A204.1 (cell line): ENCODE measurements around the gene IL2RG.
A peak's percentile ranks its signal among the peaks of the same experiment; 100 is the strongest.

Experiments used
- FAIRE-seq: peaks from 2 replicates; lab custom pipeline; 2012; peaks lifted over from hg19 to GRCh38; lab: Jason Lieb, UNC

The IL2RG gene

DNA sequence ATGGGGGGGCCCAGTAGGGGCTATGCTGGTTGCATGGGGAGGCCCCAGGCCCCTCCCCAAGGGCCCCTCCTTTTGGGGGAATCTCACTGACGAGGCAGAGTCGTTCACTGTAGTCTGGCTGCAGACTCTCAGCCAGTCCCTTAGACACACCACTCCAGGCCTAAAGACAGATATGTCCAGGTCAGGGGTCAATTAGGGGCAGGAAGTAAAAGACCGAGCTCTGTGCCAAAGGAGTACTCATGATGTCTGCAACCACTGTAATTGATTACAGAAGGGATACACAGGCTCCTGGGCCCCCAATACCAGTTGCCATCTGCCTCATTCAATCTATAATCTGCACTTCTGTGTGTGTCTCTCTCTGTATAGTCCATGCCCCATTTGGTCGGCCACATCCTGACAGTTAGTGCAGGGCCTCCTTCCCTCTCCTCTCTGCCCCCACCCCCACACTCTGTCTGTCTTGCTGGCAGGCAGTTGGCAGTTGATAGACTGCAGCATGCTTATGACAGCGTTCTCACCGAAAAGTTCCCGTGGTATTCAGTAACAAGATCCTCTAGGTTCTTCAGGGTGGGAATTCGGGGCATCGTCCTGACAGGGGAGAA is 3.5 kb downstream of the IL2RG start:
- FAIRE-seq = no peak

DNA sequence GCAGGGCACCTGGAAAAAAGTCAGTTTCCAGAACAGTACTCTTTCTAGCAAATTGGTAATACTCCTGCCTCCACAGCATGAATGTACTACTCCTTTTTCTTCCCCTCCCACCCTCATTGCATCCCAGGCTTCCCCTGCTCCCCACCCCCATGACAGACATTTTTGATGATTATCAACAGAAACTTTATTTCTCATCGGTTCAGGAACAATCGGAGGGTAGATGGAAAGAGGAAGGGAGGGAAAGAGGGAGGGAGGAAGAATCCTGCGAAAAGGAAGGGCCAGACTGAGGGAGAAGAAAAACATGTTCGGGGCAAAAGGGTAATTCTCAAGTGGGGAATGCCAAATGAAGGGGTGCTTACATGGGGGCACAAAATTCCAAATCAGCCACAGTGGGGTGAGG is 4.1 kb downstream of the IL2RG start:
- FAIRE-seq = no peak

DNA sequence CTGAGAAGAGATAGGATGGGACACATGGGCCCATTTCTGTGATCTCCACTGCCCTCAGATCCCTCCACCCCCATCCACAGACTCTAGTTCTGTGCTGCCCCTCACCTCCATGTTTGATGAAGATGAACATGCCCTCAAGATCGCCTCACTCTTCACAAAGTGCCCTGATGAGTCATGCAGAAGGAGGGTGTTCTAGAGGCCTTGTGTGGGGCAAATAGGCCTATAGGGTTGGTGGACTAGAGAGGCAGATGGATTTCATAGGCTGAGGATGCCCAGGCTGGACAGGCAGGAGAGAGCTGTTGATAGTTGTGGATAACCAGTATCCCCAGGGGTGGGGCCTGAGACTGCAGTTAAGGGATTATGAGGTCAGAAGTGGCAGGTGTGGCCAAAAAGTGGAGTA is 5.0 kb downstream of the IL2RG start, which contains the start of gene CXorf65:
CXorf65 (minus strand) TSS at position 314 of the 400 bp plus-strand sequence; CDS start at position 130, 184 bp downstream.
- no peak for FAIRE-seq

DNA sequence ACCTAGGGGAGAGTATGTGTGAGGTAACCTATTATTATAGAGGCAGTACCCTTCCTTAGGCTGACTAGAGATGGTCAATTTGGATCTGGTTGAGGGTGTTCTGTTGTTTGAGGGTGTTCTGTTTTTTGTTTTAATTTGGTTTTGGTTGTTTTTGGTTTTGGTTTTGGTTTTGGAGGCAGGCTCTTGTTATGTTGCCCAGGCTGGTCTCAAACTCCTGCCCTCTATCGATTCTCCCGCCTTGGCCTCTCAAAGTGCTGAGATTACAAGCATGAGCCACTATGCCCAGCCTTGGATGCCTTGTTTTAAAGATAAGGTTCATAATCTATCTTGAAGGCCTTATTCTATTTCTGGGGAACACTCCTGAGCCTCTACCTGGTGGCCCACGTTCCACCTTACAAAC is 5.7 kb downstream of the IL2RG start:
- FAIRE-seq = no peak

DNA sequence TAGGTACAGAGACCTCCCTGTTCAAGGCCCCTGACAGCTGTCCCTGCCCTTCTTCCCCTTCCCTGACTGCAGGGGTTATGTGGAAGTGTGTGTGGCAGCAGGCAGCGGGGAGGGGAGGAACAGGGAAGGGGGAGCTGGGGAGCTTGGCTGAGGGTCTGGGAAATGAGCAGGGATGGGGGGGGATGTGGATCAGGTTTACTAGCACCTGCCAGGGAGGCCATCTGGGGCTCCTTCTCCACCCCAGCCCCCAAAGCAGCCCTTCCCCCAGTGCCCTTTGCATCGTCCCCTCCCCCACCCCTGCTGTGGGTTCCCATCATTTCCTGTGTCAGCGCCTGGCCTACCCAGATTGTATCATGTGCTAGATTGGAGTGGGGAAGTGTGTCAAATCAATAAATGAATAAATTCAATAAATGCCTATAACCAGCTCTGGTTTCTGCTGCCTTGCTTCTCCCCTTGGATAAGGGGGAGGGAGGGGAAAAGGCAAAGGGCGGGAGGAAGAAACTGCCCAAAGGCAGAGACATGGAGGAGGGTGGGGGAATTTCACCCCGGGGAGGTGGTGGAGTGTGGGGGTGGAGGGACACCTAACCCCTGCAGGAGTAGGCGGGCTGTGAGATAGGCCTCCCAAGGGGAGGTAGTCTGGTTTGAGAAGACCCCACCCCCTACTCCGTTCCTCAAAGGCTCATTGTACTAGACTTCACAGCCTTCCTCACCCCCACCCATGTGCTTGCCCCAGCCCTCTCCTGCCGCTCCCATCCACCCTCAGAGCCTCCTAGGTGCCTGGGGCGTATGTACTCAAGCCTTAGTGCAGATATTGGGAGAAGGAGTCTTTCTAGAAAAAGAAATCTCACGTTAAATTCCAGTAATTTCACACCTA is 8.0 kb downstream of the IL2RG start:
- no peak for FAIRE-seq

DNA sequence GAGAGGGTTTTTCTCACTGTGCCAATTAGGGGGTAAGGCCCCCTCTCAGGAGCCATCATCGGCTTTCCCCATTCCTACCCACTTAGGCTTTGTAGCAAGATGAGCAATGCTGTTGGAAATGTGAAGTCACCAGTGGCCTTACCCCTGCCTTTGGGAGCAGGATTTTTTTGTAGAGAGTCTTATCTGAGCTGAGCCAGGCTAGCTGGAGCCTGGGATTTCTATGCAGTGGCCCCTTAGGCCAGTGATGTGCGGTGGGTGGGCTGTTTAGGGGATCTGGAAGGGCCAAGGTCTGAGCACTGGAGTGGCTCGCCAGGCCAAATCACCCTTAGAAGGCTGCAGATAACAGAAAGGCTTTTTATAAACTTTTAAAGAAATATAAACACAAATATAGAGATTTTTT is 9.1 kb downstream of the IL2RG start:
- no peak for FAIRE-seq

DNA sequence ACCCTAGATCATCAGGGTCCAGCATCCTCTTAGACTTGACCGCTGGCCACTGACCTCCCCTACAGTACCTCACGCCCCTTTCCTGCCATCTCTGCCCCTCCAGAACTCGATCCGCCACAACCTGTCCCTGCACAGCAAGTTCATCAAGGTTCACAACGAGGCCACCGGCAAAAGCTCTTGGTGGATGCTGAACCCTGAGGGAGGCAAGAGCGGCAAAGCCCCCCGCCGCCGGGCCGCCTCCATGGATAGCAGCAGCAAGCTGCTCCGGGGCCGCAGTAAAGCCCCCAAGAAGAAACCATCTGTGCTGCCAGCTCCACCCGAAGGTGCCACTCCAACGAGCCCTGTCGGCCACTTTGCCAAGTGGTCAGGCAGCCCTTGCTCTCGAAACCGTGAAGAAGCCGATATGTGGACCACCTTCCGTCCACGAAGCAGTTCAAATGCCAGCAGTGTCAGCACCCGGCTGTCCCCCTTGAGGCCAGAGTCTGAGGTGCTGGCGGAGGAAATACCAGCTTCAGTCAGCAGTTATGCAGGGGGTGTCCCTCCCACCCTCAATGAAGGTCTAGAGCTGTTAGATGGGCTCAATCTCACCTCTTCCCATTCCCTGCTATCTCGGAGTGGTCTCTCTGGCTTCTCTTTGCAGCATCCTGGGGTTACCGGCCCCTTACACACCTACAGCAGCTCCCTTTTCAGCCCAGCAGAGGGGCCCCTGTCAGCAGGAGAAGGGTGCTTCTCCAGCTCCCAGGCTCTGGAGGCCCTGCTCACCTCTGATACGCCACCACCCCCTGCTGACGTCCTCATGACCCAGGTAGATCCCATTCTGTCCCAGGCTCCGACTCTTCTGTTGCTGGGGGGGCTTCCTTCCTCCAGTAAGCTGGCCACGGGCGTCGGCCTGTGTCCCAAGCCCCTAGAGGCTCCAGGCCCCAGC is 10.5 kb downstream of the IL2RG start:
- FAIRE-seq = no peak

DNA sequence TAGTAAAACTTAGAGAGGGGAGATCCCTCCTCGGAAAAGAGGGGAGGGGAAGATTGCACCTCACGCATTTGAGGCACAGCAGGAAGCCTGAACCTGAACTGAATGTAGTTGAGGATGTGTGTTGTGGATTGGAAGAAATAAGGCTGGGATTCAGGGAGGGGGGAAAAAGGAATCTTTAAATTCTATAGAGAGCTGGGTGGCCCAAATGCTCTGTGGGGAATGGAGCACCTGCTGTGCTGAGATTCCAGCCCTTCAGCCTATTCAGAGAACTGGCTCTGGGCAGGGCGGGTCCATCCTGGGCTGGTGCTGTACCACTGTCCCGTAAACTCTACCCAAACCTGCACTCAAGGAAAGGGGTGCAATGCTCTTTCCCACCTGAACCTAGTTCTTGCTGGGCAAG is 11.6 kb downstream of the IL2RG start:
- FAIRE-seq = no peak

DNA sequence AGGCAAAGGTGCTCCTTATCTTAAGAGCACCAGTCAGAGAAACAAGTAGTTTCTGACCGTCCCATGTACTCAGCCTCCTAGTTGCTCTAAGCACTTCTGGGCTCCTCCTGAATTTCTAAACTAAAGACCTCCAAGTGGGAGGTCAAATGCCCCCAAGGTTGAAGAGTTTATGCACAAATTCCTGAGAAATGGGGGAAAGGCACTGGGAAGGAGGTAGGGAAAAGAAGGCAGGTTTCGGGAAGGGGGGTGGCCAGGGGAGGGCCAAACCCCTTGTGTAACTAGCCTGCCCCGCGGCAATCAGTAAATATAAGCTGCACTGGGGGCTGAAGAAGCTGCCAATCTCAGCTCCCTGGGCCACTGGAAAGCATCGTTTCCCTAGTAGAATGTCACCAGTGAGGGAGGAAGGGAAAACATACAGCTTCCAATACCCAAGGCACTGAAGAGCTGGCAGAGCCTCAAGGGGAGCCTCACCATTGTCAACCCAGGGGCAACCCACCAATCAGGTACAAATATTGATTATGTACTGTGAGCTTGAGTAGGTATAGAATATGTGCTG is 12.3 kb downstream of the IL2RG start:
- FAIRE-seq = no peak

DNA sequence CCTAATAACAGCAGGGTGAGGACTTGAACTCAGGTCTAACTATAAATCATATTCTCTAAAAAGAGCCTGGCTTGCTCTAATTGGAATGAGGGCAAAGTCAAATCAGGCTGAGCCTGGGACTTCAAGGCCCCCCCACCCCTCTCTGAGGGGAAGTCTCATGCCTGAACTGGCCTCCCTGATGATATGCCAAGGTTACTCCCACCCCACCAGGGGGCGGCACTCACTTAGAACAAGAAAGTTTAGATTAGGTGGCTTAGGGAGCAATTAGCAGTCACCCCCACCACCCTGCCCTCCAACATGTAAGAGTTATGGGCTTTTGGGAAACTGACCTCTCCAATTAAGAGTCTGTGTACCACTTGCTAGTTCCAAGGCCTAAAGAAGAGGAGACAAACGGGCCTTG is 13.1 kb downstream of the IL2RG start:
- no peak for FAIRE-seq

DNA sequence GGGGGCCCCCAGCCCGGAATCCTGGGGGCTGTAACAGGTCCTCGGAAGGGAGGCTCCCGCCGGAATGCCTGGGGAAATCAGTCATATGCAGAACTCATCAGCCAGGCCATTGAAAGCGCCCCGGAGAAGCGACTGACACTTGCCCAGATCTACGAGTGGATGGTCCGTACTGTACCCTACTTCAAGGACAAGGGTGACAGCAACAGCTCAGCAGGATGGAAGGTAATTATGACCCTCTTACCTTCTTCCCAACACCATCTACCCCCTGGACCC is 14.7 kb downstream of the IL2RG start:
- FAIRE-seq = no peak

DNA sequence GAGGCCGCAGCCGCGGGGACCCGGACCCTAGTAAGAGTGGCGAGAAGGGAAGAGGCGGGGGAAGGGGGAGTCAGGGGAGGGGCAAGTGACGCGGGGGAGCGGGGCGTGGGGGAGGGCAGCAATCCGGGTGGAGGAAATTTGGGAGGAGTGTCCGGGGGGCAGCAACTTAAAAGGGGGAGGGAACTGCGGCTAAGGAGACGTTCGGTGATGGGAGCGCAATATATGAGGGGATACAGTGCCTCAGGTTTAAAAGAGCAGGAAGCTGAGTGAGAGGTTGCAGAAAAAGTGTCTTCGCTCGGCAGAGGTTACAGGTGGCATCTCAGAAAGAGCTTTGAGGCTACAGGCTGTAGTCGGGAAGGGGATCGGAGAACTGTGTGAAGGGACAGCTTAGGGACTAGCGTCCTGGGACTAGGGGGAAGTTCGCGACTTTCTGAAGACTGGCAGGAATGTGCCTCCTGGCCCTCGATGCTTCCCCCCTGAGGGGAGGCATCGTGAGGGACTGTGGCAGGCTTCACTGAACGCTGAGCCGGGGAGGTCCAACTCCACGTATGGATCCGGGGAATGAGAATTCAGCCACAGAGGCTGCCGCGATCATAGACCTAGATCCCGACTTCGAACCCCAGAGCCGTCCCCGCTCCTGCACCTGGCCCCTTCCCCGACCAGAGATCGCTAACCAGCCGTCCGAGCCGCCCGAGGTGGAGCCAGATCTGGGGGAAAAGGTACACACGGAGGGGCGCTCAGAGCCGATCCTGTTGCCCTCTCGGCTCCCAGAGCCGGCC is 15.2 kb downstream of the IL2RG start:
- FAIRE-seq = no peak

DNA sequence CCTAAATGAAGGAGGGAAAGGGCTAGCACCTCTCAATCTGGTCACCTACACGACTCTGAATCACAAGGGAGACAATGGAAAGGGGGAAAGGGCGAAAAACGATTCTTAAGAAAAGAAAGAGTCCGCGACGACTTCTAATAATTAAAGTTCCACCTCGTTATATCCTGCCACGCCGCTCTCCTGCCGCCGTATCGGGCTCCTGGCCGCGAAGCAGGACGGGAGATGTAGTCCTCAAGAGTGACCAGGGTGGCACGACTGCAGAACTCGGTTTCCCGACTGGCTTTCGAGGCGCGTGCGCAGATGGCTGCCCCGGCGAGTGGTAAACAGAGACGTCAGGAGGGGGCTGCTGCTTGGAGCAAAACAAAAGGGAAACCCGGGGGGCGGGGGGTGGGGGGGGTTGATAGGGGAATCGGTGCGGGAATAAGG is 15.8 kb downstream of the IL2RG start, which contains the start of gene FOXO4:
FOXO4 (plus strand) TSS at position 297 of the 426 bp plus-strand sequence. CDS start 678 bp downstream, outside the sequence.
- peak; percentile 74 for FAIRE-seq

DNA sequence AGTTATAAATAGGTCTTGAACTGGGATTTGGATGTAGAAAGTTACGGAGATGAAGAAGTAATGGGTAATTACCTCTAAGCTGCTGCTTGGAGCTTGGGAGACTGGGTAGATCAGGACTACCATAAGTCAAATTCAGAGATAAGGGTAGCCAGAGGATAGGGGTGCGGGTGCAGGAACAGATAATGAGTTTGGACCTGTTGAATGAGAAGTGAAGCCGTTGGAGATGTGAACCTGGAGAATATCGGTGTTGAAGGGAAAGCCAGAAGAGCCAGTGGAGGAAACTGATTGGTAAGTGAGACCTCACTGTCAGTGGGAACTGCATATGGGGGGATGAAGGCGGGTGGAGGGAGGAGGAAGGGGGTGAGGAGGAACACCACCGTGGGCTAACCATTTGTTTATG is 16.3 kb downstream of the IL2RG start:
- FAIRE-seq = no peak

DNA sequence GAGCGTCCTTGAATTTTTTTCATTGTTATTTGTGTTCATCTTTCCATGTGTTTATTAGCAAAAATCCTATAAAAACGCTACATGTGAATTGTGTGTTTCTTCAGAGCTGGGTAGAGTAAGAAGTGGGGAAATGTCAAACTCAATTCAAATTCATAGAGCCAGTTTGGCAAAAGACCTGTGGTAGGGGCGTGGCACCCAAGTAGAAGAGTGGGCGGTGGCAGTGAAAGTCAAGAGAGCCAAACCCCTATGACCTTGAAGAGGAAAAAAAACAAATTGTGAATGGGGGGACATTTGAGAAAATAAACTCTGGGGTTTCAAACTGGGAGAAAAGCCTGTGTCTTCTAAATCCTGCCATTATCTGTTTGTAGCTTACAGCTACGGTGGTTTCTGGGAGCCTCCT is 20.1 kb downstream of the IL2RG start:
- no peak for FAIRE-seq

DNA sequence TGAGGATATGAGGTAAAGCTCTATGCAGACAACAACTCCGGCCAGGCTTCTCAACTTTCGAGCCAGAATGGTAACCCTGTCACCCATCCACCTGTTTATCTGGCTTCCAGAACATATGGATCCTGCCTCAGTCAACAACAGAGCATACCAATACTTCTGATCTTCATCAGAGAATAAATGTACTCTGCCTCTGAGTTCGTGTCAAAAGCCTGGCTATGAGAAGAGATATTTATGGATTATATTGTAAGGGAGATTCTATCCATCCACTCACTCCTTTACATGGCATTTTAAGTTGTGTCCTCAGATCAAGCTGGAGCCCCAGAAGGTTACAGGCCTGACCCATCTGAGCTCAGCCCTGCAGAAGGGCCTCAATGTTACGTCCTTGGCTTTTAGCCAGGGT is 25.5 kb downstream of the IL2RG start:
- no peak for FAIRE-seq

DNA sequence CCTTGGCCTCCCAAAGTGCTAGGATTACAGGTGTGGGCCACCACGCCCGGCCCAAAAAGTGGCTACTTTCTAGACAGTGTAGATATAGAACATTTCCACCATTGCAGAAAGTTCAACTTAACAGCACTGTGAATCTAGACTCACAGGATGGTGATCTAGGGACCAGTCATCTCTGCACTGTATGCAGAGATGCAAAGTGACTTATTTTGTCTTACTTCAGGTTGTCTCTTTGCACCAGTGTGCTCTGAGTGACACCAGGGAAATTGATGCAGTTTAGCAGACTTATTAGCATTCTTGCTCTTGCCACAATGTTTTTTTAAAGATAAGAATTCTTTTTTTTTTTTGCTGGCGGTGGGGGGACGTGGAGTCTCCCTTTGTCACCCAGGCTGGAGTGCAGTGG is 28.6 kb downstream of the IL2RG start:
- no peak for FAIRE-seq

DNA sequence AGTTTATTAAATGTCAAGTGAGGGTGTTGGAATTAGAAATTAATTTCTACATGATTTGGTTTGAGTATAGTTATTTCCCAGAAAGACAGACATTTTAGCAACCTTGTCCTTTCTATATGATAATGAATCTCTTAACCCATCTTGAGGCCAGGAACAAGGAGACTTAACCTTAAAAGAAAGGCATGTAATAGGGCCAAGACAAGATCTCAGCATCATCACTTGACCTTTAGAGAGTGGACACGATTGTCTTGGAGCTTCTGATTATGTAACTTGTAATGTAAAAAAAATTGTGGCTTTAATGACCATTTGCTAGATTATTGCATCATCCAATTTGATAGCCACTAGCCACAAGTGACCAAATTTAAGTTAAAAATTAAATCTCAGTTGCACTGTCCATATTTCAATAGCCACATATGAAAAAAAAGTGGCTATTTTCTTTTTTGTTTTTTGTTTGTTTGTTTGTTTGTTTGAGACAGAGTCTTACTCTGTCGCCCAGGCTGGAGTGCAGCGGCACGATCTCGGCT is 29.2 kb downstream of the IL2RG start:
- no peak for FAIRE-seq

DNA sequence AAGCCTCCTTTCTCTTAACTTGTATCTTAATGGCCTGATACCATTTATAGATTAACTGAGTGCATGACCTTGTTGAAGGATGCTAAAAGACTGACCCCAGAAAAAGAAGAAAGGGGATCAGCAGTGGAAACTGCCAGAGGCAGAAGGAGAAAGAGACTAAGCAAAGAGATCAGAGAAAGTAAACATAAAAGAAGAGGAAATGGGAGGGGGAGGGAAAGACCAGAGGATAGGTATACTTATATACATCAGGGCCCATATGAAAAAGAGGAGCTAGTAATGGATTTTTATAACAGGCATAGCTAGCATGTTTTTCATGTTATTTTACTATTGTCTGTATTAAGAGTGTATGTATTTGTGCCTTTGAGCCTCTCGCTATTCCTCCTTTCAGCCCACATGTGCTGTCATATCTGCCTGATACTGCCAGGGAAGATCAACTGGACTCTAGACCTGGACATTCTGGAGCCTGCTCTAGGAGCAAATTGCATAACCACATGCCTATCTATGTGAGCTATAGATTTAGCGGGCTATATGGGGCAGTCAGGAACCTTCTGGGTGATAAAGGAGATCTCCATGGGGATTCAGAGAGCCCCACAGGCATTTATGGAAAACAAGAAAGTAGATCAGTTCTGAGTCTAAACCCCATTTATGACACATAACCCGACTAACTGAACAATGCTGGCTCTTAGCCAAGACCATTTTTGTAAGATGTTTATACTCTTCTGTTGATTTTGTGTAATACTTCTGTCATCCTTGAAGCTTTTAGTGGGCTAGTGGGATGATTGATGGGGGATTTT is 29.9 kb downstream of the IL2RG start:
- FAIRE-seq = no peak

DNA sequence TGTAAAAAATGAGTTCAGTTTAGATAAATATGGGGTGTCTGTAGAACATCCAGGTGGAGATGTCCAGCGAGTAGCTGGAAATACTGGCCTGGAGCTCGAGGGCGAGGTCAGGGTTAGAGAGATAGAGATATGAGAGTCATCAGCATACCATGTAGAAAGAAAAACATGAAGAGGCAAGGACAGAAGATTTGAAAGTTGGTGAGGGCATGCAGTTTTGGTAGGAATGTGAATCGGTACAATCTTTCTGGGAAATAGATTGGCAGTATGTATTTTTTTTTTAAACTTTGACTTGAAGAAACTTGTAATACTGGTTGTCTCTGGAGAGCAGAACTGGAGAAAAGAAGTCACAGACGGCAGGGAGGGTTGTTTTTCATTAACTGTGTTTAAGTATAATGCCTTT is 40.8 kb downstream of the IL2RG start:
- FAIRE-seq = no peak
